ENCODE results near the gene P3H2.

The P3H2 gene

GRCh38 chr3:189941679-189942078, 179.0 kb downstream of the P3H2 start:
- no peak for DNase-seq

- DNase-seq, result no peak
Measured at GRCh38 chr3:189941125-189941524, 179.6 kb downstream of the P3H2 start.

- DNase-seq, result no peak
Measured at GRCh38 chr3:189937302-189938127, 183.2 kb downstream of the P3H2 start.

- DNase-seq, result no peak
Measured at GRCh38 chr3:189936201-189936945, 184.3 kb downstream of the P3H2 start.

- no peak for DNase-seq
Measured at GRCh38 chr3:189927975-189928895, 192.5 kb downstream of the P3H2 start.

GRCh38 chr3:189921770-189922169, 198.9 kb downstream of the P3H2 start:
- no peak for DNase-seq

GRCh38 chr3:189914799-189915198, 205.9 kb downstream of the P3H2 start:
- DNase-seq, result no peak

- no peak for DNase-seq
Measured at GRCh38 chr3:189911001-189911400, 209.7 kb downstream of the P3H2 start.

GRCh38 chr3:189909573-189909972, 211.1 kb downstream of the P3H2 start:
- DNase-seq, result no peak

- DNase-seq, result no peak
Measured at GRCh38 chr3:189909139-189909538, 211.6 kb downstream of the P3H2 start.

GRCh38 chr3:189908646-189909045, 212.1 kb downstream of the P3H2 start:
- no peak for DNase-seq

- no peak for DNase-seq
Measured at GRCh38 chr3:189907803-189908202, 212.9 kb downstream of the P3H2 start.
